NB4 (cell line): ENCODE measurements around the gene C4orf54.

ENCODE experiments used
- DNase-seq: peaks from one replicate; pipeline ENCODE4 v3.0.0; 2010; ENCODE audit warnings: low read depth
- H3K4me3 ChIP-seq: one replicate; pipeline ENCODE4 v1.5.1; 2011; ENCODE audit warnings: mild to moderate bottlenecking, low read depth, low read length, moderate library complexity
- MAX ChIP-seq: IDR thresholded peaks from 2 replicates; pipeline ENCODE4 v1.6.1; 2011; ENCODE audit warnings: low read depth, low read length
- MYC ChIP-seq: IDR thresholded peaks from 2 replicates; pipeline ENCODE4 v1.6.1; 2011; ENCODE audit warnings: low read depth, low read length
- POLR2A ChIP-seq: IDR thresholded peaks from 2 replicates; pipeline ENCODE4 v1.6.1; 2011; ENCODE audit warnings: mild to moderate bottlenecking; ENCODE audit not compliant: insufficient read length; ENCODE audit errors: extremely low read depth
- TF ChIP-seq, protein P1 (sequence below): IDR thresholded peaks from one replicate; pipeline ENCODE4 v1.5.1; 2012; ENCODE audit warnings: low read depth, low read length

Gene C4orf54

DNA sequence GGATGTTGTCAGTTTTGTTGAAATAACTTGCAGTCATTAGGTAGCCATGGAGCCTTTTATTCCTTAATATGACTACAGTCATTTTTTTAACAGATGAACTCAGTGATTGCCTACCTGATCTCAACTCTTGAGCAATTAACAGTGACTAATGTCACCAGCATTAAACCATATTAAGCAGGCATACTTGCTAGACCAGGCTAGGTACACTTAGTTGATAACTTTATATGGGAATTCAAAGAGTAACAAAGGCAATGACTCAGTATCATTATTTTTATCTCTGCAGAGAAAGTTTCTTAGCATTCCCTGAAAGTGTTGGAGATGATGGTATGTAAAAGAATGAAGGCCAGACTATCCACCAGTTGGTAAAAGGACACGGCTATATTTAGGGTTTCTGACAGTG, at the start of gene C4orf54:
TSS of gene C4orf54 (minus strand) at position 31 of the 400 bp plus-strand sequence. CDS start 3,180 bp downstream, outside the sequence.
- no peak for DNase-seq
- H3K4me3 ChIP-seq, result no peak within 1 kb of the TSS
- TF ChIP-seq MAX, result no peak
- no peak for TF ChIP-seq MYC
- TF ChIP-seq, protein P1, sequence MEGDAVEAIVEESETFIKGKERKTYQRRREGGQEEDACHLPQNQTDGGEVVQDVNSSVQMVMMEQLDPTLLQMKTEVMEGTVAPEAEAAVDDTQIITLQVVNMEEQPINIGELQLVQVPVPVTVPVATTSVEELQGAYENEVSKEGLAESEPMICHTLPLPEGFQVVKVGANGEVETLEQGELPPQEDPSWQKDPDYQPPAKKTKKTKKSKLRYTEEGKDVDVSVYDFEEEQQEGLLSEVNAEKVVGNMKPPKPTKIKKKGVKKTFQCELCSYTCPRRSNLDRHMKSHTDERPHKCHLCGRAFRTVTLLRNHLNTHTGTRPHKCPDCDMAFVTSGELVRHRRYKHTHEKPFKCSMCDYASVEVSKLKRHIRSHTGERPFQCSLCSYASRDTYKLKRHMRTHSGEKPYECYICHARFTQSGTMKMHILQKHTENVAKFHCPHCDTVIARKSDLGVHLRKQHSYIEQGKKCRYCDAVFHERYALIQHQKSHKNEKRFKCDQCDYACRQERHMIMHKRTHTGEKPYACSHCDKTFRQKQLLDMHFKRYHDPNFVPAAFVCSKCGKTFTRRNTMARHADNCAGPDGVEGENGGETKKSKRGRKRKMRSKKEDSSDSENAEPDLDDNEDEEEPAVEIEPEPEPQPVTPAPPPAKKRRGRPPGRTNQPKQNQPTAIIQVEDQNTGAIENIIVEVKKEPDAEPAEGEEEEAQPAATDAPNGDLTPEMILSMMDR, result no peak
- TF ChIP-seq POLR2A, result no peak

DNA sequence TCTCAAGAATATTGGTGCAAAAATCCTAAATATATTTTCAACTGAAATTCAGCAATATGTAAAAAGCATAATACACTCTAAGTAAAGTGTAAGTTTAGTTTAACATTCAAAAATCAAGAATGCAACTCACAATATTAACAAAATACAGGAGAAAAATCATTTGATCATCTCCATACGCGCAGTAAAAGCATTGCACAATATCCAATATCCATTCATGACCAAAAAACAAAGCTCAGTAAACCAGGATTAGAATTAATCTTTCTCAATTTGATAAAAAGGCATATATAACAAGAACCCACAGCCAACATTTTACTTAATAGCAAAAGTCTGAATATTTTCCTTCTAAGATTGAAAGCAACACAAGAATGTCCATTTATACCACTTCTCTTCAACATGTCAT, 48.3 kb upstream of the C4orf54 start:
- H3K4me3 ChIP-seq, result no peak overlapping the region
- TF ChIP-seq POLR2A (no peak), MYC (no peak), MAX (no peak)
- TF ChIP-seq, protein P1, result no peak
- DNase-seq, result no peak

- H3K4me3 ChIP-seq, result no peak overlapping the region
- no peak for DNase-seq
- TF ChIP-seq MYC, result no peak
- TF ChIP-seq POLR2A, result no peak
These were observed 39.2 kb upstream of the C4orf54 start for GRCh38 chr4:99696801-99697200.

DNA sequence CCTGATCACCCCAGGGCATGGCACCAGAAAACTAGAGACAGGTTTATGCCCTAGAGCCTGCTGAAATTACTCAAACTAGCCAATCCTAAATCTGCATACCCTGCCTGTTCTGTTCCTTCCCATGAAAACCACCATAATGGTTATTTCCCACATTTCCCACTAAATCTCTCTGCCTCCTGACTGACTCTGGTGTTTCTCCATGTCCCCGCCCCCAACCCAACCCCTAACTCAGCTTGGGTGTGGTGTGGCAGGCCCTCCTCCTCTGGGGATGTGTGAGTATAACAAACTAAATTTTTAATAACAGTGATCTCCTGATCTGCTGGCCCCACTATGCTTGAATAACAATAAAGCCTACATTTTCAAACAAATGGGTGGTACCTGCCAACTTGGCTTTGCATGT, 35.5 kb upstream of the C4orf54 start:
- TF ChIP-seq MYC, result no peak
- TF ChIP-seq, protein P1, result no peak
- TF ChIP-seq MAX, result no peak
- no peak for TF ChIP-seq POLR2A
- H3K4me3 ChIP-seq, result no peak overlapping the region
- DNase-seq, result no peak

GRCh38 chr4:99690990-99691389, 33.4 kb upstream of the C4orf54 start:
- no peak for TF ChIP-seq MYC
- TF ChIP-seq MAX, result no peak
- no peak for TF ChIP-seq POLR2A
- TF ChIP-seq, protein P1, result no peak
- no peak for DNase-seq
- no peak overlapping the region for H3K4me3 ChIP-seq

DNA sequence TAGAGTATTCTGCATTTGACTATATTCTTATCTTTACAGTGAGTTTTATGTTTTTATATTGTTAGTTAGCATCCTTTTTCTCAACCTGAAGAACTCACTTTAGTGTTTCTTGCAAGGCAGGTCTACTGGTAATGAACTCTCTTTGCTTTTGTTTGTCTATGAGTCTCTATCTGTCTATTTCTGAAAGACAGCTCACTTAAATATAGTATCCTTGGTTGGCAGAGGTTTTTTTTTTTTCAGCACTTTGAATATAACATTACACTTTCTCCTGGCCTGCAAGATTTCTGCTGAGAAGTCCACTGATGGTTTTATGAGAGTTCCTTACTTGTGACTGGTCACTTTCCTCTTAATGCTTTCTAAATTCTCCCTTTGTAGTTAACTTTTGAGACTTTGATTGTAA, 32.8 kb upstream of the C4orf54 start:
- TF ChIP-seq MYC (no peak), MAX (no peak), POLR2A (no peak)
- TF ChIP-seq, protein P1, result no peak

More for the DNA sequence above, 32.8 kb upstream of the C4orf54 start:
- no peak overlapping the region for H3K4me3 ChIP-seq
- DNase-seq, result no peak
